GM12878 (cell line): Measurements from ENCODE around the gene KAZN. TPM values are rescaled to one million over a fixed set of nuclear protein-coding genes. Genes with fewer than 3 reads are reported as not detected.

Source experiments
- ATAC-seq: fragments of 200-7000 bp; cut with Tn5 transposase; 3 replicates; pipeline ENCODE4 v1.9.1; 2020; ENCODE audit warnings: mild to moderate bottlenecking, moderate library complexity
- BruUV-seq: library from RNA; stranded (reverse); fragments of 400-500 nt; replicated peaks from 2 replicates; lab custom pipeline; 2021; lab: Mats Ljungman, UMichigan
- CTCF ChIA-PET: fragments of 300-600 bp; sonication (Branson Sonifier 250); formaldehyde crosslinking; extraction: SDS; loops from one replicate; lab custom pipeline; 2021; ENCODE audit warnings: inconsistent platforms; lab: Yijun Ruan, JAX
- POLR2A ChIA-PET: fragments of 350-600 bp; formaldehyde crosslinking; extraction: SDS; loops from one replicate; lab custom pipeline; 2021; ENCODE audit warnings: inconsistent platforms; lab: Charles Lee
- RAD21 ChIA-PET: fragments of 300-600 bp; sonication (Branson Sonifier 250); formaldehyde crosslinking; loops from one replicate; lab custom pipeline; 2023; ENCODE audit warnings: antibody characterized with exemption; ENCODE audit not compliant: unreplicated experiment; lab: Charles Lee
- SMC1A ChIA-PET: fragments of 300-600 bp; sonication (Branson Sonifier 250); formaldehyde crosslinking; loops from one replicate; lab custom pipeline; 2023; ENCODE audit not compliant: unreplicated experiment, uncharacterized antibody; lab: Charles Lee
- DNase-seq: peaks from one replicate; pipeline ENCODE4 v3.0.0-alpha.2; 2011; ENCODE audit warnings: low read depth, low spot score
- FAIRE-seq: peaks from 3 replicates; lab custom pipeline; 2011; peaks lifted over from hg19 to GRCh38; lab: Jason Lieb, UNC
- H2AFZ ChIP-seq: 2 replicates; pipeline ENCODE4 v1.6.0; 2011; ENCODE audit warnings: low read depth, low read length, control low read depth; ENCODE audit not compliant: control insufficient read depth
- H3K27ac ChIP-seq: 2 replicates; pipeline ENCODE4 v1.5.1; 2011; ENCODE audit warnings: control low read depth; ENCODE audit not compliant: control insufficient read depth, insufficient read depth
- H3K27me3 ChIP-seq, 2 experiments: replicated peaks in 1 of 2; 2 replicates each; pipeline versions ENCODE4 v1.6.0 to v1.6.1; 2011; ENCODE audit warnings: low read length in 1 of 2; ENCODE audit not compliant: control insufficient read depth in 2 of 2, insufficient read depth in 2 of 2
- H3K36me3 ChIP-seq, 2 experiments: 2 replicates each; pipeline ENCODE4 v1.5.1; 2011; ENCODE audit warnings: low read length in 1 of 2; ENCODE audit not compliant: control insufficient read depth in 2 of 2, insufficient read depth in 2 of 2
- H3K4me1 ChIP-seq: 2 replicates; pipeline ENCODE4 v1.6.1; 2011; ENCODE audit warnings: mild to moderate bottlenecking, low read length, moderate library complexity, mixed read lengths; ENCODE audit not compliant: control insufficient read depth, insufficient read depth
- H3K4me2 ChIP-seq: 2 replicates; pipeline ENCODE4 v1.6.0; 2011; ENCODE audit warnings: control low read depth; ENCODE audit not compliant: control insufficient read depth, insufficient read depth
- H3K4me3 ChIP-seq: fragments of 200-600 bp; sonication (generic); 2 replicates; pipeline ENCODE4 v1.5.1; 2016
- H3K79me2 ChIP-seq: 2 replicates; pipeline ENCODE4 v1.6.0; 2011; ENCODE audit warnings: low read length; ENCODE audit not compliant: control insufficient read depth, insufficient read depth
- H3K9ac ChIP-seq: 2 replicates; pipeline ENCODE4 v1.8.0; 2011; ENCODE audit warnings: low read length, control low read depth, mixed read lengths; ENCODE audit not compliant: control insufficient read depth, insufficient read depth
- H3K9me3 ChIP-seq: replicated peaks from 3 replicates; pipeline ENCODE4 v1.5.1; 2011; ENCODE audit warnings: mild to moderate bottlenecking, low read length; ENCODE audit not compliant: control insufficient read depth, insufficient read depth
- H4K20me1 ChIP-seq: 2 replicates; pipeline ENCODE4 v1.6.0; 2011; ENCODE audit not compliant: control insufficient read depth, insufficient read depth
- CUX1 ChIP-seq: IDR thresholded peaks from 2 replicates; pipeline ENCODE4 v1.6.1; 2012; ENCODE audit warnings: improper control_type of control experiment, low read depth, low read length; ENCODE audit not compliant: insufficient replicate concordance
- FOS ChIP-seq: IDR thresholded peaks from 3 replicates; pipeline ENCODE4 v1.6.1; 2011; ENCODE audit warnings: borderline replicate concordance; ENCODE audit not compliant: insufficient read length; ENCODE audit errors: extremely low read depth
- HDAC2 ChIP-seq: fragments of 200-600 bp; sonication (generic); IDR thresholded peaks from 2 replicates; pipeline ENCODE4 v1.6.1; 2017
- RELB ChIP-seq: fragments of 450-650 bp; IDR thresholded peaks from 2 replicates; pipeline ENCODE4 v1.6.1; 2017; ENCODE audit warnings: low read depth, mild to moderate bottlenecking, moderate library complexity
- SIX5 ChIP-seq: IDR thresholded peaks from 2 replicates; pipeline ENCODE4 v1.6.1; 2011; ENCODE audit warnings: mild to moderate bottlenecking, low read depth, low read length, moderate library complexity; ENCODE audit not compliant: severe bottlenecking
- SREBF1 ChIP-seq: IDR thresholded peaks from 2 replicates; pipeline ENCODE4 v1.6.1; 2012; ENCODE audit warnings: mild to moderate bottlenecking, low read length
- SREBF2 ChIP-seq: IDR thresholded peaks from 2 replicates; pipeline ENCODE4 v1.6.1; 2012; ENCODE audit warnings: mild to moderate bottlenecking, low read length
- ZNF217 ChIP-seq: fragments of 450-650 bp; IDR thresholded peaks from 2 replicates; pipeline ENCODE4 v1.6.1; 2017; ENCODE audit warnings: antibody characterized with exemption, mild to moderate bottlenecking
- WGBS: methylation state at CpG from one replicate; pipeline ENCODE4 v1.1.6; 2016; ENCODE audit warnings: low lambda C conversion rate; ENCODE audit not compliant: insufficient replicate concordance, insufficient coverage; ENCODE audit errors: missing lambda C conversion rate; 5-methylcytosine and 5-hydroxymethylcytosine counted together
- in situ Hi-C: fragments of 300-500 bp; cut with MboI; formaldehyde crosslinking; loops from 9 replicates; pipeline ENCODE4 v1.14.3; 2018; ENCODE audit warnings: mixed read lengths
- intact Hi-C: fragments of 100-400 bp; cut with micrococcal nuclease; formaldehyde crosslinking; loops from one replicate; pipeline ENCODE4 v1.14.2; 2022; ENCODE audit not compliant: unreplicated experiment
- polyA plus RNA-seq, 11 experiments: library from polyadenylated mRNA; depleted of rRNA in 4 of 11; unstranded in 6 of 11; stranded (reverse) in 5 of 11; fragments of >200 nt; fragmentation: Nextera tagmentation in 4 of 11; fragmentation: Illumina TruSeq in 1 of 11; extraction: Ambion mirVana in 4 of 11; extraction: Trizol in 1 of 11; gene quantifications; 1 replicate in 1 of 11; 2 replicates in 10 of 11; pipeline versions ENCODE4 v1.2.1 to v1.2.3, GENCODE V29; 2011 to 2016; ENCODE audit warnings: inconsistent platforms in 2 of 11, missing spikeins in 2 of 11, low read depth in 1 of 11
- total RNA-seq, 4 experiments: library from RNA; depleted of rRNA in 3 of 4; stranded (reverse); fragments of >200 nt in 3 of 4; fragmentation: Illumina TruSeq in 1 of 4; extraction: Trizol in 1 of 4; gene quantifications; 2 replicates each; pipeline versions ENCODE4 v1.2.1 to v1.2.3, GENCODE V29; 2013 to 2021

KAZN gene
- total and polyA plus RNA-seq, 10 of the 15 experiments (the other 5 are each of a cell fraction or from before 2014, with no cell fraction given) = 0.72 to 4.0 (median 1.2) TPM

- Histone ChIP-seq H3K36me3 (no peaks in the 10 kb centered on the region), H3K27me3 (no peaks in the 10 kb centered on the region; a peak in 2 of 4 replicates), H3K4me3 (no peak overlapping the region), H3K9ac (no peak overlapping the region), H3K4me1 (no peaks in the 10 kb centered on the region), H3K9me3 (no peaks in the 10 kb centered on the region; the same call in 2 of the 3 replicates), H3K79me2 (no peaks in the 10 kb centered on the region), H2AFZ (no peak overlapping the region), H4K20me1 (no peaks in the 10 kb centered on the region), H3K27ac (no peak overlapping the region), H3K4me2 (no peak overlapping the region)
- 32% methylated on average over 4 of the region's 4 CpGs for WGBS
- RAD21 ChIA-PET = no interaction called here
- ATAC-seq (no peak), DNase-seq (no peak), FAIRE-seq (no peak)
- in situ Hi-C loops = no loop called here
- intact Hi-C loops = no loop called here
- TF ChIP-seq ZNF217 (no peak), SREBF1 (no peak), FOS (no peak), CUX1 (no peak), SREBF2 (no peak), HDAC2 (no peak), RELB (no peak), SIX5 (no peak)
- POLR2A ChIA-PET = no interaction called here
- SMC1A ChIA-PET = no interaction called here
- no TSS peak for BruUV-seq
- CTCF ChIA-PET = interaction anchor here (1.0 kb wide), 1 partner anchor 23 kb away, joined by 4 read pairs; no protein-coding TSS in a partner anchor
Measured at GRCh38 chr1:14891991-14892390, 293.5 kb downstream of the KAZN start.
